ENCODE measurements around the gene OR10A6.

The OR10A6 gene

DNA sequence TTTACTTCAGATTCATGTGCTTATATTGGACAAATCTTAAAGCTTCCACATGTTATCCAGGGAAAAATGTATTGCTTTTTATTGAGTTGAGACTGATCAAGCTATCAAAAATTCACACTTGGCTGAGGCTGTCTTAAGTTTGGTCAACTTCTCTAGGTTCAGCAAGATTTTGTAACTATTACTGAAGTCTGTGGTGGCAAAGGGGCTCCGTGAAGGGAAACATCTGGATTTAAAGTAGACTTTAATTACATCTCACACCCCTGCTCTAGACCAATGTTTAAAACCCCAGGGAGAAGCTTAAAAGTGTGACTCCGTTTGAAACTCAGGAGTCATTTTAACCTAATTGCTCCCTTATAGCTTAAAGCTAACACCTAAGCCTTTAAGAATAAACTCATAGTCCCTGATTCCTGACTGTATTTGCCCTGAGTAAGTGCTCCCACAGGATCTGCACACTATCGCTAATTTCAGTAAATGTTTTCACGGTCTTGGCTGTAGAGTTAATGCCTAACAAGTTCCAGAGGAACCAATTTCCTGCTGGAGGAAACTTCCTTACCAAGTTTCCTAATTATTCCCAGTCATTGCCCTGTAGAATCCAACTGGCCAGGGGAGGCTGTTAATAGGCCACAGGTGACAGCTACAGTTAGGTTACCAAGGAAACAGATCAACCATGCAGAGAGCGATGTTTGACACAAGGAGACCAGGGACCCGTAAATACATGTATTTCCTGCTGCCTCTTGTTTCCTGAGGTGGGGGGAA, 40.5 kb downstream of the OR10A6 start:
- 0 out of 2 replicates have a peak, but pooled peaks cover 5% of the 10 kb centered on the region for H3K4me1 ChIP-seq (ENCODE audit: insufficient read depth, low read length)
- DNase-seq: no peak
- H3K79me2 ChIP-seq (ENCODE audit: insufficient read depth, low read length): no peaks in the 10 kb centered on the region
- no peak overlapping the region for H3K9ac ChIP-seq (ENCODE audit: low read depth, low read length)
- H3K27me3 ChIP-seq (ENCODE audit: insufficient read depth, low read length, poor library complexity): peaks cover 10% of the 10 kb centered on the region
- no peaks in the 10 kb centered on the region for H3K9me3 ChIP-seq (ENCODE audit: insufficient read depth, low read length, severe bottlenecking)
- H2AFZ ChIP-seq (ENCODE audit: low read depth, low read length): no peak overlapping the region
- no peak overlapping the region for H3K4me2 ChIP-seq (ENCODE audit: insufficient read depth, low read length)
- no peaks in the 10 kb centered on the region for H3K36me3 ChIP-seq (ENCODE audit: insufficient read depth, low read length)
- H4K20me1 ChIP-seq (ENCODE audit: insufficient read depth, low read length): no peaks in the 10 kb centered on the region
- H3K4me3 ChIP-seq (ENCODE audit: low read depth in 1 of 2, low read length in 2 of 2): no peak overlapping the region
- TF ChIP-seq, protein P1, sequence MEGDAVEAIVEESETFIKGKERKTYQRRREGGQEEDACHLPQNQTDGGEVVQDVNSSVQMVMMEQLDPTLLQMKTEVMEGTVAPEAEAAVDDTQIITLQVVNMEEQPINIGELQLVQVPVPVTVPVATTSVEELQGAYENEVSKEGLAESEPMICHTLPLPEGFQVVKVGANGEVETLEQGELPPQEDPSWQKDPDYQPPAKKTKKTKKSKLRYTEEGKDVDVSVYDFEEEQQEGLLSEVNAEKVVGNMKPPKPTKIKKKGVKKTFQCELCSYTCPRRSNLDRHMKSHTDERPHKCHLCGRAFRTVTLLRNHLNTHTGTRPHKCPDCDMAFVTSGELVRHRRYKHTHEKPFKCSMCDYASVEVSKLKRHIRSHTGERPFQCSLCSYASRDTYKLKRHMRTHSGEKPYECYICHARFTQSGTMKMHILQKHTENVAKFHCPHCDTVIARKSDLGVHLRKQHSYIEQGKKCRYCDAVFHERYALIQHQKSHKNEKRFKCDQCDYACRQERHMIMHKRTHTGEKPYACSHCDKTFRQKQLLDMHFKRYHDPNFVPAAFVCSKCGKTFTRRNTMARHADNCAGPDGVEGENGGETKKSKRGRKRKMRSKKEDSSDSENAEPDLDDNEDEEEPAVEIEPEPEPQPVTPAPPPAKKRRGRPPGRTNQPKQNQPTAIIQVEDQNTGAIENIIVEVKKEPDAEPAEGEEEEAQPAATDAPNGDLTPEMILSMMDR (IDR thresholded peaks at IDR 0.05; ENCODE audit: borderline replicate concordance, extremely low read depth, low read length, poor library complexity, severe bottlenecking): no peak
- TF ChIP-seq EZH2 (IDR thresholded peaks at IDR 0.05; ENCODE audit: borderline replicate concordance, low read depth, low read length, severe bottlenecking): peak; percentile 40
- no peak for ATAC-seq (ENCODE audit: insufficient read depth, low read depth)
- H3K27ac ChIP-seq (ENCODE audit: low read length): no peak overlapping the region

DNA sequence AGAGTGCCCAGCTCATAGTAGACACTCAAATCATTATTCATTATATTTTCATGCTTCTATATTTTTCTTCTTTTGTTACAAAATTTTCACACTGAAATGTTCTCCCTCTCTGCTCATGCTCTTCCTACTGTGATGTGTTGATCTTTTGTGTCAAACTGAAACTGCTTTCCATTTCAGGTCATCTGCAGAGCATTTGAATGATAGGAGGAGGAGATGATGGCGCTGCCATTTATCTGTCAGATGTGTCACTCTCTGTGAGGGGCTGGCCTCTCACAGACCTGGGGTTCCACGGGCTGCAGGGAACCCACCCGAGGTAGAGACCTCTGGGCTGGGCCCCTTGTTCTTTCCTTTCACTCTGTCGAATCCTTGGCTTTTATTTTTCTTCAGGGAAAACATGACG, 41.1 kb downstream of the OR10A6 start:
- H4K20me1 ChIP-seq (ENCODE audit: insufficient read depth, low read length): no peaks in the 10 kb centered on the region
- H3K36me3 ChIP-seq (ENCODE audit: insufficient read depth, low read length): no peaks in the 10 kb centered on the region
- TF ChIP-seq EZH2 (IDR thresholded peaks at IDR 0.05; ENCODE audit: borderline replicate concordance, low read depth, low read length, severe bottlenecking): no peak
- TF ChIP-seq, protein P1 (IDR thresholded peaks at IDR 0.05; ENCODE audit: borderline replicate concordance, extremely low read depth, low read length, poor library complexity, severe bottlenecking): no peak
- no peak overlapping the region for H3K4me3 ChIP-seq (ENCODE audit: low read depth in 1 of 2, low read length in 2 of 2)
- DNase-seq (no peak), ATAC-seq (ENCODE audit: insufficient read depth, low read depth) (no peak)
- H3K9ac ChIP-seq (ENCODE audit: low read depth, low read length): no peak overlapping the region
- no peaks in the 10 kb centered on the region for H3K79me2 ChIP-seq (ENCODE audit: insufficient read depth, low read length)
- H3K4me2 ChIP-seq (ENCODE audit: insufficient read depth, low read length): no peak overlapping the region
- peaks cover 10% of the 10 kb centered on the region for H3K27me3 ChIP-seq (ENCODE audit: insufficient read depth, low read length, poor library complexity)
- no peak overlapping the region for H3K27ac ChIP-seq (ENCODE audit: low read length)
- no peaks in the 10 kb centered on the region for H3K9me3 ChIP-seq (ENCODE audit: insufficient read depth, low read length, severe bottlenecking)
- H2AFZ ChIP-seq (ENCODE audit: low read depth, low read length): no peak overlapping the region
- 0 out of 2 replicates have a peak, but pooled peaks cover 5% of the 10 kb centered on the region for H3K4me1 ChIP-seq (ENCODE audit: insufficient read depth, low read length)

DNA sequence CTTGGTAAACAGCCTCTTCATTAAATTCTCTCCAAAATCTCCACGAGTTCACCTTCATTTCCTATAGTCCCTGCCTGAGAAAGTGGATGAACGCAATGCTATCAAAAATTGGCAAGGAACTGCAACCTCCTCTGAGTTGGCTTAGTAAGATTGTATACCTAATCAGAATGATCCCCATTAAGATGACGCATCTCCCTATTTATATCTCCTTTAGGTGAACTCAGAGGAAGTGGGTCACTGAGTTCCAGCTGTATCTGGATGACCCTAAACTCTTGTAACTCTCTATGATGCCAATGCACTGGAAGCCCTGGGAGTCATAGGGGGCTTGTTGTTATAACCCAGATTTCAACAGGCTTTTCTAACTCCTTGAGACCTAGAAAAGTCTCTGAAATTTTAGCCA, 48.2 kb downstream of the OR10A6 start:
- no peaks in the 10 kb centered on the region for H3K79me2 ChIP-seq (ENCODE audit: insufficient read depth, low read length)
- H3K4me1 ChIP-seq (ENCODE audit: insufficient read depth, low read length): no peaks in the 10 kb centered on the region
- H3K9me3 ChIP-seq (ENCODE audit: insufficient read depth, low read length, severe bottlenecking): no peaks in the 10 kb centered on the region
- no peak overlapping the region for H3K27ac ChIP-seq (ENCODE audit: low read length)
- H2AFZ ChIP-seq (ENCODE audit: low read depth, low read length): no peak overlapping the region
- DNase-seq (no peak), ATAC-seq (ENCODE audit: insufficient read depth, low read depth) (no peak)
- no peaks in the 10 kb centered on the region for H3K27me3 ChIP-seq (ENCODE audit: insufficient read depth, low read length, poor library complexity)
- TF ChIP-seq, protein P1 (IDR thresholded peaks at IDR 0.05; ENCODE audit: borderline replicate concordance, extremely low read depth, low read length, poor library complexity, severe bottlenecking): no peak
- TF ChIP-seq EZH2 (IDR thresholded peaks at IDR 0.05; ENCODE audit: borderline replicate concordance, low read depth, low read length, severe bottlenecking): no peak
- no peak overlapping the region for H3K4me2 ChIP-seq (ENCODE audit: insufficient read depth, low read length)
- no peak overlapping the region for H3K4me3 ChIP-seq (ENCODE audit: low read depth in 1 of 2, low read length in 2 of 2)
- no peaks in the 10 kb centered on the region for H4K20me1 ChIP-seq (ENCODE audit: insufficient read depth, low read length)
- no peak overlapping the region for H3K9ac ChIP-seq (ENCODE audit: low read depth, low read length)
- no peaks in the 10 kb centered on the region for H3K36me3 ChIP-seq (ENCODE audit: insufficient read depth, low read length)

All from DND-41 (cell line).